Nephron progenitor cell (in vitro differentiated cells): Measurements from ENCODE around the gene RIPK4.

Source experiments
- DNase-seq: peaks from one replicate; pipeline ENCODE4 v3.0.0; 2021
- H3K27ac Mint-ChIP-seq: 2 replicates; pipeline ENCODE4 v1.8.0; 2021; ENCODE audit warnings: mild to moderate bottlenecking, moderate library complexity, mixed read lengths
- H3K27me3 Mint-ChIP-seq: 2 replicates; pipeline ENCODE4 v1.8.0; 2021; ENCODE audit warnings: mild to moderate bottlenecking, low read depth, mixed read lengths; ENCODE audit not compliant: poor library complexity
- H3K36me3 Mint-ChIP-seq: 2 replicates; pipeline ENCODE4 v1.8.0; 2021; ENCODE audit warnings: low read depth, mixed read lengths
- H3K4me1 Mint-ChIP-seq: 2 replicates; pipeline ENCODE4 v1.8.0; 2021; ENCODE audit warnings: mixed read lengths
- H3K4me3 Mint-ChIP-seq: 2 replicates; pipeline ENCODE4 v1.8.0; 2021; ENCODE audit warnings: mild to moderate bottlenecking, moderate library complexity, mixed read lengths
- H3K9me3 Mint-ChIP-seq: 2 replicates; pipeline ENCODE4 v1.8.0; 2021; ENCODE audit warnings: mild to moderate bottlenecking, moderate library complexity, mixed read lengths
- CTCF ChIP-seq: fragments of 200-600 bp; sonication (generic); IDR thresholded peaks from 2 replicates; pipeline ENCODE4 v1.5.0; 2021; ENCODE audit warnings: antibody characterized with exemption

RIPK4 gene

GRCh38 chr21:41800425-41801320 is 33.8 kb upstream of the RIPK4 start:
- no peaks in the 10 kb centered on the region for H3K27me3 Mint-ChIP-seq
- no peak overlapping the region for H3K27ac Mint-ChIP-seq
- DNase-seq: no peak
- no peak overlapping the region for H3K4me3 Mint-ChIP-seq
- no peaks in the 10 kb centered on the region for H3K9me3 Mint-ChIP-seq
- peaks cover 41% of the 10 kb centered on the region for H3K36me3 Mint-ChIP-seq
- TF ChIP-seq CTCF: no peak
- H3K4me1 Mint-ChIP-seq: peaks cover 14% of the 10 kb centered on the region

GRCh38 chr21:41799763-41800162 is 32.9 kb upstream of the RIPK4 start:
- H3K36me3 Mint-ChIP-seq: peaks cover 32% of the 10 kb centered on the region
- TF ChIP-seq CTCF: no peak
- peaks cover 4% of the 10 kb centered on the region for H3K9me3 Mint-ChIP-seq
- no peak for DNase-seq
- H3K4me1 Mint-ChIP-seq: peaks cover 24% of the 10 kb centered on the region
- no peak overlapping the region for H3K27ac Mint-ChIP-seq
- H3K27me3 Mint-ChIP-seq: no peaks in the 10 kb centered on the region
- H3K4me3 Mint-ChIP-seq: no peak overlapping the region

GRCh38 chr21:41798326-41798725 is 31.5 kb upstream of the RIPK4 start:
- Mint-ChIP-seq H3K36me3 (peaks cover 39% of the 10 kb centered on the region), H3K27ac (no peak overlapping the region), H3K4me1 (peaks cover 26% of the 10 kb centered on the region), H3K4me3 (no peak overlapping the region), H3K27me3 (no peaks in the 10 kb centered on the region), H3K9me3 (peaks cover 15% of the 10 kb centered on the region)
- DNase-seq: no peak
- no peak for TF ChIP-seq CTCF

GRCh38 chr21:41796476-41797080 is 29.7 kb upstream of the RIPK4 start:
- Mint-ChIP-seq H3K27ac (no peak overlapping the region), H3K9me3 (peaks cover 32% of the 10 kb centered on the region), H3K27me3 (no peaks in the 10 kb centered on the region), H3K4me3 (no peak overlapping the region), H3K36me3 (peaks cover 34% of the 10 kb centered on the region), H3K4me1 (peaks cover 26% of the 10 kb centered on the region)
- DNase-seq: no peak
- TF ChIP-seq CTCF: no peak

GRCh38 chr21:41795726-41796125 is 28.9 kb upstream of the RIPK4 start:
- no peak overlapping the region for H3K4me3 Mint-ChIP-seq
- no peak overlapping the region for H3K27ac Mint-ChIP-seq
- TF ChIP-seq CTCF: no peak
- no peak for DNase-seq
- H3K27me3 Mint-ChIP-seq: no peaks in the 10 kb centered on the region
- peaks cover 37% of the 10 kb centered on the region for H3K9me3 Mint-ChIP-seq
- H3K4me1 Mint-ChIP-seq: peaks cover 24% of the 10 kb centered on the region
- peaks cover 35% of the 10 kb centered on the region for H3K36me3 Mint-ChIP-seq
